ENCODE results near the gene MAN2B2. TPM values are rescaled to one million over a fixed set of nuclear protein-coding genes. Genes with fewer than 3 reads are reported as not detected.

The MAN2B2 gene
- total RNA-seq, 4 donors from 2014 or later: 21.2 to 33.3 (median 27.2) TPM

DNA sequence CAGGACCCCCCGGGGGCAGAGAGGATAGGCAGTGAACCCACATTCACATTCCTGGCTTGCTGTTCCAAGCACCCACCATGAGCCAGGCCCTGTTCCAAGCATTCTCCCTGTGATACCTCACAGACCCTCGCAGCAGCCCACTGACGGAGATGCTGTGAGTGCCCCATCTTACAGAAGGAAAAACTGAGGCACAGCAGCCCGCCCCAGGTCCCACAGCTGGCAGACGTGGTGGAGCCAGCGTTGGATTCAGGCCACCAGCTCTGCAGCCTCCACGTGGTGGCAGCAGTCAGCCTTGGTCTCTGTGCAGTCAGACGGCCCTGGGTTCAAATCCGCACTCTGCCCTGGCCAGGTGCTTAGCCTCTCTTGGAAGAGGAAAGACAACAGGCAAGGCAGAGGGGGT lies 16.8 kb downstream of the MAN2B2 start:
- ATAC-seq (ENCODE audit: low FRiP score) (no peak), DNase-seq (ENCODE audit: low spot score) (no peak)
- TF ChIP-seq, protein P1, sequence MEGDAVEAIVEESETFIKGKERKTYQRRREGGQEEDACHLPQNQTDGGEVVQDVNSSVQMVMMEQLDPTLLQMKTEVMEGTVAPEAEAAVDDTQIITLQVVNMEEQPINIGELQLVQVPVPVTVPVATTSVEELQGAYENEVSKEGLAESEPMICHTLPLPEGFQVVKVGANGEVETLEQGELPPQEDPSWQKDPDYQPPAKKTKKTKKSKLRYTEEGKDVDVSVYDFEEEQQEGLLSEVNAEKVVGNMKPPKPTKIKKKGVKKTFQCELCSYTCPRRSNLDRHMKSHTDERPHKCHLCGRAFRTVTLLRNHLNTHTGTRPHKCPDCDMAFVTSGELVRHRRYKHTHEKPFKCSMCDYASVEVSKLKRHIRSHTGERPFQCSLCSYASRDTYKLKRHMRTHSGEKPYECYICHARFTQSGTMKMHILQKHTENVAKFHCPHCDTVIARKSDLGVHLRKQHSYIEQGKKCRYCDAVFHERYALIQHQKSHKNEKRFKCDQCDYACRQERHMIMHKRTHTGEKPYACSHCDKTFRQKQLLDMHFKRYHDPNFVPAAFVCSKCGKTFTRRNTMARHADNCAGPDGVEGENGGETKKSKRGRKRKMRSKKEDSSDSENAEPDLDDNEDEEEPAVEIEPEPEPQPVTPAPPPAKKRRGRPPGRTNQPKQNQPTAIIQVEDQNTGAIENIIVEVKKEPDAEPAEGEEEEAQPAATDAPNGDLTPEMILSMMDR (IDR thresholded peaks at IDR 0.05): no peak

DNA sequence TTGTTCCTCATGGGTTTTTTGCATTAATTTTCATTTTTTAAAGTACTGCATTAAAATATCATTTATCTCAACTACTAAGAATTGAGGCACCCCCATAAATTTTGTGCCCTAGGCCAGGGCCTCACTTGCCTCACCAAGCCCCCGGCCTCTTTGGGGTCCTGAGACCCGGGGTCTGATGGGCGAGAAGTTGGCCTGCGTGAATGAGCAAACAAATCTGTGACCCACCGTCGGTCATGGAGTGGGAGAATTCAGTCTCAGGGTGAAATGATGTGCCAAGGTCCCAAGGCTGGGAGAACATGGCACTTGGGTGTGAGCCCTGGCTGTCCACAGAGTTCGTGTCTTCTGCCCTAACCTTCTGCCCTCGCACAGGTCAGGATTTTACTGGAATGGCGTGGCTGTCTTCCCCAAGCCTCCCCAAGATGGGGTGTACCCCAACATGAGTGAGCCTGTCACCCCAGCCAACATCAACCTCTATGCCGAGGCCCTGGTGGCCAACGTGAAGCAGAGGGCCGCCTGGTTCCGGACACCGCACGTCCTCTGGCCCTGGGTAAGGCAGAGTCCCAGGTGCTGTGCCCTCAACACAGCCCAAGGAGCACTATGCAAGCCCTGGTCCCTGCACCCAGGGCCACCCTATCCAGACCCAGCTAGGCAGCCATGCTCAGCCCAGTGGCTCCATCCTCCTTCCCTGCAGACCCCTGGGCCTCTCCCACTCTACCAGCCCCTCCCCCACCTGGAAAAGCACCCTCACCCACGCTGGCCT lies 18.0 kb downstream of the MAN2B2 start:
- no peak for DNase-seq (ENCODE audit: low spot score)
- TF ChIP-seq, protein P1 (IDR thresholded peaks at IDR 0.05): no peak
- no peak for ATAC-seq (ENCODE audit: low FRiP score)

DNA sequence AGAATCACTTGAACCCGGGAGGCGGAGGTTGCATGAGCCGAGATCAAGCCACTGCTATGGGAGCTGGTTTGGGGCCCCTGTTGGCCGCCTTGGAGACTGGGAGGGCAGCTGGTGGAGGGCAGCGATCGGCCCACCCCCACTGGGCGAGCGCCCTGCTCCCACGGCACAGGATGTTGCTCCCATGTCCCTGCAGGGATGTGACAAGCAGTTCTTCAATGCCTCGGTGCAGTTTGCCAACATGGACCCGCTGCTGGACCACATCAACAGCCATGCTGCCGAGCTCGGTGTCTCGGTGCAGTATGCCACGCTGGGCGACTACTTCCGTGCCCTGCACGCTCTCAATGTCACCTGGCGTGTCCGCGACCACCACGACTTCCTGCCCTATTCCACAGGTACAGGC lies 19.4 kb downstream of the MAN2B2 start:
- TF ChIP-seq, protein P1 (IDR thresholded peaks at IDR 0.05): no peak
- DNase-seq (ENCODE audit: low spot score) (no peak), ATAC-seq (ENCODE audit: low FRiP score) (no peak)

DNA sequence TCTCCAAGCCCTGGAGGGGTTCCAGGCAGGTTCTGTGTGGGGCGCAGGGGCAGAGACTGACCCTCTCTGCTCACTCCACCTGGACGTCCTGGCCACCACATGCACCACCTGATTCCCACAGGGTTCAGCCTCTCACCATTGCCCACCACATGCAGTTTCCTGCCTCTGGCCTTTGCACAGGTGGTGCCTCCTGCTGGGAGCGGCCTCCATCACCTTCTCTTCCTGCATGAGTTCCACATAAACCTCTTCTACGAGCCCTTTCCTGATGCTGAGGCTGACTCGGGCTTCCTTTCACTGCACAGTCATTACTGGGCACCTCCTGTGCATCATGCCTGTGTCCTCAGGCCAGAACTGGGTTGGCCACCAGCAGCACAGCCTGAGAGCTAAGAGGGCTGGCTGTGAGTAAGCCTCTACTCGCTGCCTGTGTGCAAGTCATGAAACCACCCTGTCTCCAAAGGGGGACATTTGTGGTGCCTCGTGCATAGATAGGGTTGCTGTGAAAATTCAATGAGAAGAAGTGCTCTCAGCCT lies 19.9 kb downstream of the MAN2B2 start:
- TF ChIP-seq, protein P1 (IDR thresholded peaks at IDR 0.05): no peak
- no peak for DNase-seq (ENCODE audit: low spot score)
- no peak for ATAC-seq (ENCODE audit: low FRiP score)

DNA sequence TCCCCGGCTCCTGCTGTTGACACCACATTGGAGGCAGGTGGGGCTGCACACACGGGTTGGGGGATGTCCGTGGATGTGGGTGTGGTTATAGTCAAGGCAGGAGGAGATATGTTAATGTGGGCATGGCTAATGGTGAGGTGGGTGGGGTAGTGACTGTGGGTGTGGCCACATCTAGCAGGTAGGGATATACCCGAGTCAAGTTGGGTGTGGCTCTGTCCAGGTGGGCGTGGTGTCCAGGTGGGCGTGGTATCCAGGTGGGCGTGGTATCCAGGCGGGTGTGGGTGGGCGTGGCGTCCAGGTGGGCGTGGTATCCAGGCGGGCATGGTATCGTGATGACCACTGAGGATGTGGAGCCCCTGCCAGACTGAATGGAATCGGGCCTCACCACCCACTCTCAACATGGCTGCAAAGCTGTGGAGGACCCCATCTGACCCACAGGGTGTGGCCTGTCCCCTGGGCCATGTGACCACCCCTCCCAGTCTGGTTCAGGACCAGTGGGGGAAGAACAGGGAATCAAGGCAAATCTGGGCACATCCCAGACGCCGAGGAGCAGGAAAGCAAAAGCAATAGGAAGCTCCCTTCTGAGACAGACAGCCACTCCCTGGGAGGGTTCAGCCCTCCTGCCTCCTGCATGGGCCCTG lies 21.0 kb downstream of the MAN2B2 start:
- DNase-seq (ENCODE audit: low spot score) (no peak), ATAC-seq (ENCODE audit: low FRiP score) (no peak)
- TF ChIP-seq, protein P1 (IDR thresholded peaks at IDR 0.05): no peak

DNA sequence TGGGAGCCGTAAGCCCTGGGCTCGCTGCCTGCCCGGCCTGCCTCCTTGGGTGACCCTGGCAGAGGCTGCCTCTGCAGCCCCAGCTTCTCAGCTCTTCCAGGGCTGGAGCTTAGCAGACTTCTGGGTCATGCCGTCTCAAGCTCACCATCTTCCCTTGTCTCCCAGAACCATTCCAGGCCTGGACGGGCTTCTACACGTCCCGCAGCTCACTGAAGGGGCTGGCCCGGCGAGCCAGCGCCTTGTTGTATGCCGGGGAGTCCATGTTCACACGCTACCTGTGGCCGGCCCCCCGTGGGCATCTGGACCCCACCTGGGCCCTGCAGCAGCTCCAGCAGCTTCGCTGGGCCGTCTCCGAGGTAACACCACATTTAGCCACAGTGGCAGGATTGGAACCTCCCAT lies 22.0 kb downstream of the MAN2B2 start:
- ATAC-seq (ENCODE audit: low FRiP score) (no peak), DNase-seq (ENCODE audit: low spot score) (no peak)
- TF ChIP-seq, protein P1 (IDR thresholded peaks at IDR 0.05): no peak
